Measurements from ENCODE around the gene JOSD1.

The JOSD1 gene

GRCh38 chr22:38707346-38707745 lies 6.6 kb upstream of the JOSD1 start:
- no peak for TF ChIP-seq CTCF (IDR thresholded peaks at IDR 0.05; ENCODE audit: low read depth, low read length, missing control alignments)
- DNase-seq (ENCODE audit: low read depth), result no peak
- H3K4me3 ChIP-seq (ENCODE audit: low read depth, low read length), result peak overlapping the region; percentile 81

DNA sequence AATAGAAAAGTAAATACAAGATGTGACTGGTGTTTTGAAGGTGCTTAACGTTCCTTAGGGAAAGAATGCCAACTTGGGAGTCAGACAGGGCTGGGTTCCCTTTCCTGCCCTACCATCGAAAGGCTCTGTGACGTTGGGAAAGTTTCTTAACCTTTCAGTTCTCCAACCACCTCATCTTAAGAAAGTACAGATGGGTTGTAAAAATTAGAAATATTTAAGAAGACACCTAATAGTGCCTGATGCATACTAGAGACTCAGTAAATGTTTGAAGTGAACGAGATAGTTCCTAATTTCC lies 6.1 kb upstream of the JOSD1 start:
- peak overlapping the region; percentile 81 for H3K4me3 ChIP-seq (ENCODE audit: low read depth, low read length)
- DNase-seq (ENCODE audit: low read depth), result no peak
- no peak for TF ChIP-seq CTCF (IDR thresholded peaks at IDR 0.05; ENCODE audit: low read depth, low read length, missing control alignments)

- H3K4me3 ChIP-seq (ENCODE audit: low read depth, low read length), result peak overlapping the region; percentile 81
- DNase-seq (ENCODE audit: low read depth), result no peak
- no peak for TF ChIP-seq CTCF (IDR thresholded peaks at IDR 0.05; ENCODE audit: low read depth, low read length, missing control alignments)
These were observed 5.6 kb upstream of the JOSD1 start for GRCh38 chr22:38706101-38706900.

GRCh38 chr22:38705235-38706100 lies 4.7 kb upstream of the JOSD1 start, which contains the start of gene GTPBP1:
Gene GTPBP1, plus strand, starts transcription at chr22:38705944. Its CDS starts 12 bp downstream, at chr22:38705956.
- peak within 1 kb of the TSS; percentile 81 for H3K4me3 ChIP-seq (ENCODE audit: low read depth, low read length)
- TF ChIP-seq CTCF (IDR thresholded peaks at IDR 0.05; ENCODE audit: low read depth, low read length, missing control alignments), result no peak
- DNase-seq (ENCODE audit: low read depth), result peak; percentile 100

DNA sequence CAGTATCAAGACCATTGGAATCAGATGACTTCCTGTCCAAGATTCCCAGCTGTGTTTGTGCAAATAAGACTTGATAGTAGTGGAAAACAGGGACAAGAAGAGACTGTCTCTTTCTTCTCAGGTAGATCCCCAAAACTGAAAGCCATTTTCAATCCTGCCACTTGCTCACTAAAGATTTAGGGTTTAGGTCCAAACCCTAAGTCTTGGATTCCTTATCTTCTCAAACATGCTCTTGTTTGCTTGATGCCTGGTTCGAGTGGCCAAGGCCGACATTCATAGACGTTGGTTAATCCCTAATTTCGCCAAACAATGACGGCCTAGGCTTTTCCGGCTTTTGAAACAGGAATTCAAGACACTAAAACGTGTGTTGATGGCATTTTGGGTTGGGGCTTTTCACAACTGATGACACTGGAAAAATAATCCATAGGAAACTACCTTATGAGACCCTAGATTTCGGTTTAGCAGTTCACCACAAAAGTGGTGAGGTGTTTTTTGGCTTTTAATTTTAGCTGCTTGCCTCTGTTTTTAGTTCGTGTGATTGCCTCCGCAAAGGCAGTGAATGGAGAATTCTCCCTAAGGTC lies 4.0 kb upstream of the JOSD1 start:
- peak overlapping the region; percentile 47 for H3K4me3 ChIP-seq (ENCODE audit: low read depth, low read length)
- DNase-seq (ENCODE audit: low read depth), result no peak
- no peak for TF ChIP-seq CTCF (IDR thresholded peaks at IDR 0.05; ENCODE audit: low read depth, low read length, missing control alignments)

- no peak for DNase-seq (ENCODE audit: low read depth)
- no peak for TF ChIP-seq CTCF (IDR thresholded peaks at IDR 0.05; ENCODE audit: low read depth, low read length, missing control alignments)
- H3K4me3 ChIP-seq (ENCODE audit: low read depth, low read length), result peak overlapping the region; percentile 91
These were observed 414 bp downstream of the JOSD1 start for GRCh38 chr22:38700270-38700788.
